H1 (cell line): Measurements from ENCODE around the gene SUCLG2. TPM values are rescaled to one million over a fixed set of nuclear protein-coding genes. Genes with fewer than 3 reads are reported as not detected.

Experiments used
- CBX8 ChIP-seq: fragments of 300-800, 300-1000 bp; sonication (generic); IDR thresholded peaks from 2 replicates; pipeline ENCODE4 v1.7.1; 2016; ENCODE audit warnings: low read depth, low read length, borderline replicate concordance
- CHD7 ChIP-seq: fragments of 300-600 bp; sonication (generic); IDR thresholded peaks from 2 replicates; pipeline ENCODE4 v1.7.1; 2012; ENCODE audit warnings: low read length, moderate library complexity, mild to moderate bottlenecking, inconsistent platforms; ENCODE audit not compliant: insufficient replicate concordance
- polyA plus RNA-seq, 7 experiments: library from polyadenylated mRNA; depleted of rRNA in 3 of 7; stranded (reverse) in 5 of 7; unstranded in 2 of 7; fragments of >200 nt in 5 of 7; fragments of 200-250 nt in 2 of 7; gene quantifications; 1 replicate in 5 of 7; 2 replicates in 1 of 7; 4 replicates in 1 of 7; pipeline versions ENCODE4 v1.2.1 to v1.2.3, GENCODE V29; 2011 to 2013; ENCODE audit warnings: missing spikeins in 2 of 7, mixed read lengths in 2 of 7
- total RNA-seq: library from RNA; stranded (reverse); fragmentation: NEBNext Ultra II Directional; extraction: Animal tissue kit (Norgen Biotek cat#: 25700); gene quantifications from 2 replicates; pipeline ENCODE4 v1.2.1, GENCODE V29; 2021

Gene SUCLG2
- total and polyA plus RNA-seq, 2 of the 8 experiments (the other 6 are each of a cell fraction or from before 2014, with no cell fraction given) = 12.9 to 46.2 TPM

- TF ChIP-seq CHD7 (no peak), CBX8 (no peak)
Measured at GRCh38 chr3:67657192-67657591, 2.8 kb upstream of the SUCLG2 start (continued).
